GM23248 (cell line): ENCODE measurements around the gene GPX5. TPM values are rescaled to one million over a fixed set of nuclear protein-coding genes. Genes with fewer than 3 reads are reported as not detected.

Experiments
- DNase-seq: peaks from one replicate; pipeline ENCODE4 v3.0.0-alpha.2; 2015
- H2AFZ ChIP-seq: fragments of 200-600 bp; sonication (generic); 2 replicates; pipeline ENCODE4 v1.6.1; 2016; ENCODE audit warnings: antibody characterized with exemption
- H3F3A ChIP-seq: fragments of 200-600 bp; sonication (generic); 2 replicates; pipeline ENCODE4 v1.6.1; 2016; ENCODE audit warnings: mild to moderate bottlenecking, antibody characterized with exemption, mixed run types; ENCODE audit not compliant: insufficient read depth
- H3K27ac ChIP-seq: fragments of 200-600 bp; sonication (generic); 2 replicates; pipeline ENCODE4 v1.5.1; 2016; ENCODE audit warnings: mild to moderate bottlenecking
- H3K27me3 ChIP-seq: fragments of 200-600 bp; sonication (generic); replicated peaks from 2 replicates; pipeline ENCODE4 v1.6.1; 2016; ENCODE audit warnings: mild to moderate bottlenecking; ENCODE audit not compliant: insufficient read depth
- H3K36me3 ChIP-seq: fragments of 200-600 bp; sonication (generic); 2 replicates; pipeline ENCODE4 v1.6.1; 2016; ENCODE audit warnings: low read depth, mild to moderate bottlenecking
- H3K4me1 ChIP-seq: fragments of 200-600 bp; sonication (generic); 2 replicates; pipeline ENCODE4 v1.6.1; 2016; ENCODE audit warnings: mild to moderate bottlenecking; ENCODE audit not compliant: insufficient read depth
- H3K4me2 ChIP-seq: fragments of 200-600 bp; sonication (generic); one replicate; pipeline ENCODE4 v1.6.1; 2016; ENCODE audit warnings: mild to moderate bottlenecking; ENCODE audit not compliant: unreplicated experiment
- H3K4me3 ChIP-seq: fragments of 200-600 bp; sonication (generic); 2 replicates; pipeline ENCODE4 v1.5.1; 2016; ENCODE audit warnings: mild to moderate bottlenecking
- H3K79me2 ChIP-seq: fragments of 200-600 bp; sonication (generic); 2 replicates; pipeline ENCODE4 v1.6.1; 2016; ENCODE audit warnings: mild to moderate bottlenecking; ENCODE audit not compliant: insufficient read depth
- H3K9ac ChIP-seq: fragments of 200-600 bp; sonication (generic); 2 replicates; pipeline ENCODE4 v1.6.1; 2016; ENCODE audit warnings: mild to moderate bottlenecking
- H3K9me2 ChIP-seq: fragments of 200-600 bp; sonication (generic); 2 replicates; pipeline ENCODE4 v1.6.1; 2016; ENCODE audit warnings: mixed run types, mild to moderate bottlenecking, moderate library complexity; ENCODE audit not compliant: insufficient read depth
- H3K9me3 ChIP-seq: fragments of 200-600 bp; sonication (generic); one replicate; pipeline ENCODE4 v1.6.1; 2017; ENCODE audit warnings: low read depth
- H4K20me1 ChIP-seq: fragments of 200-600 bp; sonication (generic); 2 replicates; pipeline ENCODE4 v1.6.0; 2016; ENCODE audit not compliant: insufficient read depth
- EZH2 ChIP-seq: fragments of 200-600 bp; sonication (generic); IDR thresholded peaks from 2 replicates; pipeline ENCODE4 v1.6.1; 2018; ENCODE audit warnings: antibody characterized with exemption, mild to moderate bottlenecking; ENCODE audit not compliant: insufficient read depth, poor library complexity, severe bottlenecking
- EZH2phosphoT487 ChIP-seq: fragments of 200-600 bp; sonication (generic); IDR thresholded peaks from 2 replicates; pipeline ENCODE4 v1.6.1; 2018; ENCODE audit warnings: antibody characterized with exemption, moderate library complexity, mild to moderate bottlenecking, low read depth; ENCODE audit not compliant: insufficient read depth
- WGBS, 2 experiments: methylation state at CpG; one replicate each; pipeline ENCODE4 v1.1.6; 2015 to 2017; ENCODE audit warnings: low lambda C conversion rate in 2 of 2, low coverage in 1 of 2; ENCODE audit errors: missing lambda C conversion rate in 2 of 2; 5-methylcytosine and 5-hydroxymethylcytosine counted together
- in situ Hi-C: fragments of 300-500 bp; cut with MboI; formaldehyde crosslinking; loops from 2 replicates; pipeline ENCODE4 v1.15.0; 2020
- polyA plus RNA-seq: library from polyadenylated mRNA; unstranded; fragments of >200 nt; fragmentation: Nextera tagmentation; extraction: Ambion mirVana; gene quantifications from 2 replicates; pipeline ENCODE4 v1.2.1, GENCODE V29; 2016
- total RNA-seq: library from RNA; depleted of rRNA; stranded (reverse); fragments of >200 nt; shearing (Covaris generic); gene quantifications from 2 replicates; pipeline ENCODE4 v1.2.3, GENCODE V29; 2014; rRNA removed

The GPX5 gene
- total and polyA plus RNA-seq, 2 experiments from 2014 or later, result not detected

- H3K27me3 ChIP-seq, result no peaks in the 10 kb centered on the region; the same call in 1 of the 2 replicates
- H2AFZ ChIP-seq, result no peak overlapping the region
- no peak overlapping the region for H3K9ac ChIP-seq
- H3K4me1 ChIP-seq, result no peaks in the 10 kb centered on the region
- WGBS, 2 experiments, result 4 to 6% methylated on average over 2 of the region's 2 CpGs
- no peaks in the 10 kb centered on the region for H3F3A ChIP-seq
- no peaks in the 10 kb centered on the region for H3K36me3 ChIP-seq
- no peak for TF ChIP-seq EZH2phosphoT487
- no peak for TF ChIP-seq EZH2
- H3K9me3 ChIP-seq, result no peaks in the 10 kb centered on the region
- no peak overlapping the region for H3K4me2 ChIP-seq
- no peak overlapping the region for H3K27ac ChIP-seq
- in situ Hi-C loops, result no loop called here
- H3K9me2 ChIP-seq, result no peaks in the 10 kb centered on the region
- DNase-seq, result no peak
- H4K20me1 ChIP-seq, result no peaks in the 10 kb centered on the region
- no peaks in the 10 kb centered on the region for H3K79me2 ChIP-seq
- H3K4me3 ChIP-seq, result no peak overlapping the region
Measured at GRCh38 chr6:28569748-28570147, 44.1 kb downstream of the GPX5 start.

- Histone ChIP-seq H3F3A (no peaks in the 10 kb centered on the region), H4K20me1 (no peaks in the 10 kb centered on the region), H3K4me2 (no peak overlapping the region), H3K4me1 (peaks cover under 1% of the 10 kb centered on the region; the same call in 1 of the 2 replicates), H3K79me2 (no peaks in the 10 kb centered on the region), H3K9ac (no peak overlapping the region), H3K9me3 (no peaks in the 10 kb centered on the region), H3K9me2 (no peaks in the 10 kb centered on the region), H3K4me3 (no peak overlapping the region), H2AFZ (no peak overlapping the region), H3K36me3 (no peaks in the 10 kb centered on the region), H3K27ac (no peak overlapping the region), H3K27me3 (no peaks in the 10 kb centered on the region)
- in situ Hi-C loops, result no loop called here
- TF ChIP-seq EZH2phosphoT487, result no peak
- TF ChIP-seq EZH2, result no peak
- peak; percentile 15 for DNase-seq
Measured at GRCh38 chr6:28580475-28580874, 54.8 kb downstream of the GPX5 start.

- H3K79me2 ChIP-seq, result no peaks in the 10 kb centered on the region
- H3K27ac ChIP-seq, result no peak overlapping the region
- H4K20me1 ChIP-seq, result no peaks in the 10 kb centered on the region
- H3K9me3 ChIP-seq, result no peaks in the 10 kb centered on the region
- 23 to 31% methylated on average over 2 of the region's 2 CpGs for WGBS, 2 experiments
- no peak overlapping the region for H3K4me2 ChIP-seq
- no peaks in the 10 kb centered on the region for H3K36me3 ChIP-seq
- H3K9ac ChIP-seq, result no peak overlapping the region
- no peak overlapping the region for H3K4me3 ChIP-seq
- no peaks in the 10 kb centered on the region for H3K27me3 ChIP-seq
- no peak for TF ChIP-seq EZH2phosphoT487
- no peak for TF ChIP-seq EZH2
- no peak for DNase-seq
- H2AFZ ChIP-seq, result no peak overlapping the region
- H3K9me2 ChIP-seq, result no peaks in the 10 kb centered on the region
- H3F3A ChIP-seq, result no peaks in the 10 kb centered on the region
- peaks cover 5% of the 10 kb centered on the region; the same call in 1 of the 2 replicates for H3K4me1 ChIP-seq
- in situ Hi-C loops, result no loop called here
Measured at GRCh38 chr6:28583463-28583862, 57.8 kb downstream of the GPX5 start.

Other genes with a start within 250 kb of the GPX5 start
- 4.9 and 6.7 TPM in 2 replicates for gene PGBD1, start 244.3 kb upstream of the GPX5 start, total RNA-seq
- gene PGBD1, start 244.3 kb upstream of the GPX5 start, polyA plus RNA-seq, result 4.1 and 5.0 TPM in 2 replicates
- gene ZSCAN31, start 189.7 kb upstream of the GPX5 start, total RNA-seq, result 0.54 and 1.3 TPM in 2 replicates
- 0.84 and 1.5 TPM in 2 replicates for gene ZSCAN31, start 189.7 kb upstream of the GPX5 start, polyA plus RNA-seq
- 3.0 and 4.0 TPM in 2 replicates for gene ZKSCAN3, start 175.9 kb upstream of the GPX5 start, total RNA-seq
- 1.6 and 2.5 TPM in 2 replicates for gene ZKSCAN3, start 175.9 kb upstream of the GPX5 start, polyA plus RNA-seq
- 1.9 and 3.1 TPM in 2 replicates for gene ZSCAN12, start 126.1 kb upstream of the GPX5 start, total RNA-seq
- gene ZSCAN12, start 126.1 kb upstream of the GPX5 start, polyA plus RNA-seq, result 0.88 and 1.2 TPM in 2 replicates
- gene ZSCAN23, start 82.4 kb upstream of the GPX5 start, total RNA-seq, result 0.32 and 0.51 TPM in 2 replicates
- 0.13 and 0.84 TPM in 2 replicates for gene ZSCAN23, start 82.4 kb upstream of the GPX5 start, polyA plus RNA-seq
- not detected in 2 replicates for gene GPX6, start 10.1 kb upstream of the GPX5 start, total RNA-seq
- not detected in 2 replicates for gene GPX6, start 10.1 kb upstream of the GPX5 start, polyA plus RNA-seq